LNCaP clone FGC (cell line): ENCODE data around the gene SEMA3D.

ENCODE experiments used
- DNase-seq: peaks from one replicate; pipeline ENCODE4 v3.0.0-alpha.2; 2011; ENCODE audit warnings: low read depth
- H3K4me3 ChIP-seq: 2 replicates; pipeline ENCODE4 v1.5.1; 2011; ENCODE audit warnings: mild to moderate bottlenecking, low read depth, low read length, control low read depth
- TF ChIP-seq, protein P1 (sequence below): IDR thresholded peaks from 2 replicates; pipeline ENCODE4 v1.5.1; 2012; ENCODE audit warnings: mild to moderate bottlenecking; ENCODE audit not compliant: control insufficient read depth, insufficient read depth; ENCODE audit errors: extremely low read depth

Gene SEMA3D

DNA sequence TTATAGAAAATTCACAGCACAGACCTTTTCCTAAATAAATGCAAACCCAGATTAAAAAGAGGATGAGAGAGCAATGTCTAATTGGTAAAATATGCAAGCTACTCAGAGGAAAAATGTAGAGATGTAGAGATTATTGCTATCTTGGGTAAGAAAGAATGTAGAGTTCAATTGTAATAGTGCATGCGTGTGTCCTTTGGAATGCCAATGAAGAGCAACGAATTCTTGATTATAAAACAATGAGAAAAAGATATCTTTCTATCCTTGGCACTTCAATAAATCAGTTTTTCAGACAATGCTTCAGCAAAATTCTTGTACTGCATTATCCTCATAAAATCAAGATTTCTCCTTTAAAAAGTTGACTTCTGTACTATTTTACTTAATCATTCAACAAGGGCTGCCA, 50.9 kb downstream of the SEMA3D start:
- no peak overlapping the region for H3K4me3 ChIP-seq
- DNase-seq, result no peak
- TF ChIP-seq, protein P1, sequence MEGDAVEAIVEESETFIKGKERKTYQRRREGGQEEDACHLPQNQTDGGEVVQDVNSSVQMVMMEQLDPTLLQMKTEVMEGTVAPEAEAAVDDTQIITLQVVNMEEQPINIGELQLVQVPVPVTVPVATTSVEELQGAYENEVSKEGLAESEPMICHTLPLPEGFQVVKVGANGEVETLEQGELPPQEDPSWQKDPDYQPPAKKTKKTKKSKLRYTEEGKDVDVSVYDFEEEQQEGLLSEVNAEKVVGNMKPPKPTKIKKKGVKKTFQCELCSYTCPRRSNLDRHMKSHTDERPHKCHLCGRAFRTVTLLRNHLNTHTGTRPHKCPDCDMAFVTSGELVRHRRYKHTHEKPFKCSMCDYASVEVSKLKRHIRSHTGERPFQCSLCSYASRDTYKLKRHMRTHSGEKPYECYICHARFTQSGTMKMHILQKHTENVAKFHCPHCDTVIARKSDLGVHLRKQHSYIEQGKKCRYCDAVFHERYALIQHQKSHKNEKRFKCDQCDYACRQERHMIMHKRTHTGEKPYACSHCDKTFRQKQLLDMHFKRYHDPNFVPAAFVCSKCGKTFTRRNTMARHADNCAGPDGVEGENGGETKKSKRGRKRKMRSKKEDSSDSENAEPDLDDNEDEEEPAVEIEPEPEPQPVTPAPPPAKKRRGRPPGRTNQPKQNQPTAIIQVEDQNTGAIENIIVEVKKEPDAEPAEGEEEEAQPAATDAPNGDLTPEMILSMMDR, result no peak

DNA sequence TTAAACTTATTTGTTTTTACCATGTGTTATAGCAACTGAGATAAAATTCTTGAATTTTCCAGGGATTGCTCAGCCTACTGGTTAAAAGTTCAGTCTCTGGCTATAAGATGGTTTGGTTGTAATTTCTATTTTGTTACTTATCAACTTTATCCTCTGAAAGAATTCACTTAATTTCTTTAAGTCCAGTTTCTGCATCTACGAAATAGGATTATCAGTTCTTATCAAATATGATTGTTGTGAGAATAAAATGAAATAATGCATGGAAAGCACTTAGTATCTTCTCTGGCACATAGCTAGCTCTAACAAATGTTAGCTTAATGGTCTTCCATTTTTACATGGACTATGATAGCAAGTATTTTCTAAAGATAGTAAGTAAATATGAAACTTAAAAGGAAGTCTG, 53.3 kb downstream of the SEMA3D start:
- no peak for DNase-seq
- no peak overlapping the region for H3K4me3 ChIP-seq
- TF ChIP-seq, protein P1, result no peak

DNA sequence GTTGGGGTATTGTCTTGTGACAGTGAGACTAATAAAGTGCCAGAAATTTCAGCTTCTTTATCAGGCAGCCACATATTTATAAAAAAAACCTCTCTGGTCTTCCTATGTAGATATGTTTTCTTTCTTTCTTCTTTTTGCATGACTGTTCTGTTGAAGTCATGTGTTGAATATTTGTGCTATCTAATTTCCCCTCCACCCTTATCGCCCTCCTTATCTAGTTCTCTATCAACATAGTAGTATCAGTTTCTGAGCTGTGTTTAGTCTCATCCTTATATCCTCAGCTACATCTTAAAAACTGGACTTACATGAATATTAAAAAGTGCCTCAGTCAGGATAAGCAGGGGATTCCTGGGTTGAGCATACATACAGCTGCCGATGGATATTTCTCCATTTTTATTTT, 53.9 kb downstream of the SEMA3D start:
- H3K4me3 ChIP-seq, result no peak overlapping the region
- TF ChIP-seq, protein P1, result no peak
- no peak for DNase-seq

DNA sequence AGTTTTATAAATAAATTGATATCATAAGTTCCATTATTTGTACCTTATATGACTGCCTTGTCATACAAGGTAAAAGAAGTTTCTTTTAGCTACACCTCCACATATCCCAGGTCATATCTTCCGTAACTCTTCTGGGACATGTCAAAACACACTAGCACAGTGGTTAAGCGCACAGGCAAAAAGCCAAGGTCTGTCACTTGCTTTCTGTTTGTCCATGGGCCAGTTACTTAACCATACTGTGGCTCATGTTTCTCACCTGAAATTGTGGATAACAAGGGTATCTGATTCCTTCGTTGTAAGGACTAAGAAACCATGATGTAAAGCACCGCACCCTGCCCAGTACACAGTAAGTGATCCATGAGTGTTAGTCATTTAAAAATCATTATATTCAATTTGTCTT, 56.2 kb downstream of the SEMA3D start:
- H3K4me3 ChIP-seq, result no peak overlapping the region
- peak; percentile 2 for DNase-seq
- TF ChIP-seq, protein P1, result no peak

DNA sequence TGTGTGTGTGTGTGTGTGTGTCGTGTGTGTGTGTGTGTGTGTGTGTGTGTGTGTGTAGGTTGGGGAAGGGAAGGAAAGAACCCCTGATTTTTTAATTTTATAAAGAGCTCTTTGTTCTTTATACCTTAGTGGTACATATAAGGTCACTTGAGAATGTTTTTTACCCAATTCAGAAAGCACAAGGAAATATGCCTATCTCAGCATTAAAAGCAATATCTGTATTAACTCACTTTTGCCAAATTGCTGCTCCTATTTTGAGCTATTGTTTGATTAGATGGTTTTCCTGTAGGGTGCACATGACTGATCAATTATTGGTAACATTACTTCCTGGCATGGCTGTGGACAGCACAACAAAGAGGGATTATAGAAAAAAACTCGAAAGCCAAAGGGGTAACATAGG, 60.5 kb downstream of the SEMA3D start:
- DNase-seq, result no peak
- TF ChIP-seq, protein P1, result no peak
- H3K4me3 ChIP-seq, result no peak overlapping the region

DNA sequence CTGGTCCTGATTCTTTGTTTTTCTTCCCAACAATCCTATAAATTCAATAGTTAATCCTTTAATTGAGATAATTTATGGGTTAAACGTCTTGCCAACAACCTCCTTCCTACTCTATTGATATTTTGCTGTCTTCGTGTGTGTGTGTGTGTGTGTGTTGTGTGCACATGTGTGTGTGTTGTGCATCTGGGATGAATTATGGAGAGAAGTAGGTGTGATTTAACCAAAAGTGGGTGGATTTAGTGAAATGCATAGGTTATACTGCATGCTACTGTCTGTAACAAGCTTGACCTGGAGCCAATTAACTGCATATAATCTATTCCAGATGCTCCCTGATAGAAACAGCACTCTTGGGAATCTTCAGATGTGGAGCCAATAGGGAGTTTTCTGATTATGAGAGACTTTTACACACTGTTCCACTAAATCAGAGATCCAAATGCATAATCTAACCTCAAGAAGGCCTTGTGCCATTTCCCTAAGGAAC, 61.2 kb downstream of the SEMA3D start:
- no peak overlapping the region for H3K4me3 ChIP-seq
- TF ChIP-seq, protein P1, result no peak
- no peak for DNase-seq

DNA sequence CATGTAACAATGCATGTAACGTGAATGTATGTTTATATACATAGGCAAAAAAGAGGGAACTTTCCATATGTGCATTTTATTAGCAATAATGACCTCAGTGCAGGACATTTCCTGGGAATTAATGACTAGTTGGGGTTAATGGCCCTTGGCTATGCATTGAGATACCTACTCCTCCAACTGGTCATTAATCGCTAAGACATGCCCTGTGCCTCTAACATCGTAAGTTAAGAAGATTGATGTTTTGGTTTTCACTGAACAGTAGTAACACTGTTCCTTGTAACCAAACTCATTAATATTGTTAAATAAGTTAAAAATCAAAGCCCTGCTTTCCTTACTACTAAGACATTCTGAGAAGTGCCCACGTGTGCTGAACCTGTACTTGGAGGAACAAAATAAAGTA, 61.7 kb downstream of the SEMA3D start:
- no peak for DNase-seq
- H3K4me3 ChIP-seq, result no peak overlapping the region
- TF ChIP-seq, protein P1, result no peak
